Fibroblast of lung (primary cell): ENCODE results near the gene WNT5B. TPM values are rescaled to one million over a fixed set of nuclear protein-coding genes. Genes with fewer than 3 reads are reported as not detected.
A peak's percentile ranks its signal among the peaks of the same experiment; 100 is the strongest.
"Not testable (repeated sequence)": the region's sequence is repeated elsewhere in the genome, so short reads cannot be mapped to it uniquely, and the experiment has no call there.

Experiments used
- DNase-seq, 2 donors: peaks; one replicate each; pipeline versions ENCODE4 v3.0.0 to v3.0.0-alpha.2; 2010; ENCODE audit warnings: low read depth in 2 of 2
- H2AFZ ChIP-seq: 2 replicates; pipeline ENCODE4 v1.5.1; 2012; ENCODE audit warnings: low read length, control low read depth, inconsistent platforms
- H3K27ac ChIP-seq: 2 replicates; pipeline ENCODE4 v1.5.1; 2011; ENCODE audit warnings: low read length, control low read depth; ENCODE audit not compliant: insufficient read depth
- H3K27me3 ChIP-seq: 2 replicates; pipeline ENCODE4 v1.5.1; 2011; ENCODE audit warnings: mild to moderate bottlenecking, low read length; ENCODE audit not compliant: control insufficient read depth, insufficient read depth
- H3K36me3 ChIP-seq: 2 replicates; pipeline ENCODE4 v1.5.1; 2011; ENCODE audit warnings: low read length; ENCODE audit not compliant: control insufficient read depth, insufficient read depth
- H3K4me1 ChIP-seq: 2 replicates; pipeline ENCODE4 v1.5.1; 2011; ENCODE audit warnings: low read length; ENCODE audit not compliant: control insufficient read depth, insufficient read depth; ENCODE audit errors: extremely low read depth
- H3K4me2 ChIP-seq: 2 replicates; pipeline ENCODE4 v1.5.1; 2011; ENCODE audit warnings: low read length, control low read depth; ENCODE audit not compliant: insufficient read depth; ENCODE audit errors: extremely low read depth
- H3K4me3 ChIP-seq, 4 experiments: fragments of 200-600 bp in 1 of 4; sonication (generic) in 1 of 4; replicated peaks in 1 of 4; 2 replicates each; pipeline ENCODE4 v1.5.1; 2011 to 2016; ENCODE audit warnings: low read length in 4 of 4, low read depth in 3 of 4, mild to moderate bottlenecking in 3 of 4, control low read depth in 2 of 4, inconsistent platforms in 1 of 4, mixed read lengths in 1 of 4; ENCODE audit not compliant: insufficient read depth in 1 of 4; ENCODE audit errors: control extremely low read depth in 1 of 4
- H3K79me2 ChIP-seq: 2 replicates; pipeline ENCODE4 v1.5.1; 2012; ENCODE audit warnings: mild to moderate bottlenecking, low read length, inconsistent platforms; ENCODE audit not compliant: control insufficient read depth, insufficient read depth
- H3K9ac ChIP-seq: 2 replicates; pipeline ENCODE4 v1.5.1; 2011; ENCODE audit warnings: mild to moderate bottlenecking, low read length, control low read depth; ENCODE audit not compliant: insufficient read depth
- H3K9me3 ChIP-seq: 2 replicates; pipeline ENCODE4 v1.5.1; 2012; ENCODE audit warnings: low read depth, low read length; ENCODE audit not compliant: control insufficient read depth, insufficient read depth
- H4K20me1 ChIP-seq: 2 replicates; pipeline ENCODE4 v1.5.1; 2011; ENCODE audit warnings: low read length; ENCODE audit not compliant: control insufficient read depth, insufficient read depth; ENCODE audit errors: extremely low read depth
- CTCF ChIP-seq, 2 donors: IDR thresholded peaks in 1 of 2; conservative IDR thresholded peaks in 1 of 2; 1 replicate in 1 of 2; 2 replicates in 1 of 2; pipeline ENCODE4 v1.5.1; 2011 to 2012; ENCODE audit warnings: low read length in 2 of 2, control low read depth in 1 of 2, inconsistent platforms in 1 of 2, low read depth in 1 of 2, mild to moderate bottlenecking in 1 of 2
- EZH2 ChIP-seq: IDR thresholded peaks from 2 replicates; pipeline ENCODE4 v1.5.1; 2012; ENCODE audit warnings: low read length, control low read depth, mild to moderate bottlenecking; ENCODE audit errors: missing control alignments
- polyA plus RNA-seq, 2 donors: library from polyadenylated mRNA; depleted of rRNA in 1 of 2; stranded (reverse) in 1 of 2; unstranded in 1 of 2; fragments of >200 nt; gene quantifications; 2 replicates each; pipeline ENCODE4 v1.2.1, GENCODE V29; 2011 to 2012; ENCODE audit warnings: missing spikeins in 1 of 2
- total RNA-seq: library from RNA; depleted of rRNA; stranded (reverse); fragments of >200 nt; gene quantifications from 2 replicates; pipeline ENCODE4 v1.2.1, GENCODE V29; 2014

The WNT5B gene
- total and polyA plus RNA-seq, 2 donors (not counting 1 experiment from before 2014, with no cell fraction given) = 46.9 to 105 TPM

- Histone ChIP-seq H3K4me2 (no peak overlapping the region), H3K4me3 (no peak overlapping the region), H3K27ac (no peak overlapping the region), H3K27me3 (no peaks in the 10 kb centered on the region), H2AFZ (no peak overlapping the region), H3K79me2 (peaks cover 67% of the 10 kb centered on the region), H3K9me3 (no peaks in the 10 kb centered on the region), H3K4me1 (peaks cover 7% of the 10 kb centered on the region), H3K9ac (no peak overlapping the region), H3K36me3 (no peaks in the 10 kb centered on the region), H4K20me1 (no peaks in the 10 kb centered on the region)
- TF ChIP-seq CTCF (conservative IDR thresholded peaks at IDR 0.05 in 1 of 2, IDR thresholded peaks at IDR 0.05 in 1 of 2; ENCODE audit: low read depth in 1 of 2, low read length in 2 of 2) = no peak
- TF ChIP-seq EZH2 = no peak
- no peak for DNase-seq
Observed at GRCh38 chr12:1598757-1599156, 30.3 kb upstream of the WNT5B start.

- Histone ChIP-seq H3K4me1 (peaks cover 24% of the 10 kb centered on the region), H3K79me2 (peaks cover 67% of the 10 kb centered on the region)
- H2AFZ ChIP-seq, H3K9ac ChIP-seq, DNase-seq, H3K4me2 ChIP-seq, H3K27ac ChIP-seq, H3K27me3 ChIP-seq, H3K36me3 ChIP-seq, H3K4me3 ChIP-seq, H3K9me3 ChIP-seq, H4K20me1 ChIP-seq: not testable (repeated sequence)
Observed at GRCh38 chr12:1602706-1603105, 26.3 kb upstream of the WNT5B start.

GRCh38 chr12:1603269-1603993 is 25.6 kb upstream of the WNT5B start:
- no peak for TF ChIP-seq CTCF (conservative IDR thresholded peaks at IDR 0.05 in 1 of 2, IDR thresholded peaks at IDR 0.05 in 1 of 2; ENCODE audit: low read depth in 1 of 2, low read length in 2 of 2)
- TF ChIP-seq EZH2 = no peak
- H3K4me1 ChIP-seq = peaks cover 27% of the 10 kb centered on the region
- H3K4me2 ChIP-seq = no peak overlapping the region
- DNase-seq = no peak
- H3K36me3 ChIP-seq = no peaks in the 10 kb centered on the region
- no peak overlapping the region for H3K4me3 ChIP-seq
- no peaks in the 10 kb centered on the region for H4K20me1 ChIP-seq
- H2AFZ ChIP-seq = no peak overlapping the region
- peaks cover 66% of the 10 kb centered on the region for H3K79me2 ChIP-seq
- no peak overlapping the region for H3K9ac ChIP-seq
- H3K27me3 ChIP-seq = no peaks in the 10 kb centered on the region
- peak overlapping the region; percentile 27 for H3K27ac ChIP-seq
- no peaks in the 10 kb centered on the region for H3K9me3 ChIP-seq
